ENCODE measurements around the gene CSNK1D.

The CSNK1D gene

GRCh38 chr17:82292251-82293154 is 19.0 kb upstream of the CSNK1D start:
- DNase-seq = peak; percentile 91

- DNase-seq = no peak
Measured at GRCh38 chr17:82291582-82292250, 18.2 kb upstream of the CSNK1D start.

- peak; percentile 82 for DNase-seq
Measured at GRCh38 chr17:82287868-82288801, 14.6 kb upstream of the CSNK1D start.

GRCh38 chr17:82287013-82287867 is 13.7 kb upstream of the CSNK1D start:
- no peak for DNase-seq

GRCh38 chr17:82285141-82285540 is 11.6 kb upstream of the CSNK1D start:
- no peak for DNase-seq

- peak; percentile 91 for DNase-seq
Measured at GRCh38 chr17:82283208-82283749, 9.8 kb upstream of the CSNK1D start.

- no peak for DNase-seq
Measured at GRCh38 chr17:82282239-82283207, 9.0 kb upstream of the CSNK1D start.

- peak; percentile 22 for DNase-seq
Measured at GRCh38 chr17:82281502-82282238, 8.2 kb upstream of the CSNK1D start.

- no peak for DNase-seq
Measured at GRCh38 chr17:82281076-82281475, 7.6 kb upstream of the CSNK1D start.

- DNase-seq = no peak
Measured at GRCh38 chr17:82280537-82280936, 7.0 kb upstream of the CSNK1D start.

- DNase-seq = no peak
Measured at GRCh38 chr17:82278786-82279391, 5.4 kb upstream of the CSNK1D start.

- no peak for DNase-seq
Measured at GRCh38 chr17:82278308-82278707, 4.8 kb upstream of the CSNK1D start.

- DNase-seq = no peak
Measured at GRCh38 chr17:82277851-82278250, 4.4 kb upstream of the CSNK1D start.

- DNase-seq = no peak
Measured at GRCh38 chr17:82276938-82277337, 3.4 kb upstream of the CSNK1D start.

- DNase-seq = no peak
Measured at GRCh38 chr17:82275326-82275725, 1.8 kb upstream of the CSNK1D start.

- DNase-seq = no peak
Measured at GRCh38 chr17:82274134-82275020, 877 bp upstream of the CSNK1D start.

GRCh38 chr17:82272495-82273326 is 789 bp downstream of the CSNK1D start:
- DNase-seq = no peak

All from T1000 (cell line).